HG03342 (cell line): ENCODE results near the gene BRD1.
"Not testable (repeated sequence)": the region's sequence is repeated elsewhere in the genome, so short reads cannot be mapped to it uniquely, and the experiment has no call there.

Experiments
- ATAC-seq: cut with Tn5 transposase; IDR thresholded peaks from one replicate; pipeline ENCODE4 v1.9.1; 2021; ENCODE audit warnings: mild to moderate bottlenecking, moderate library complexity; ENCODE audit not compliant: unreplicated experiment

BRD1 gene

DNA sequence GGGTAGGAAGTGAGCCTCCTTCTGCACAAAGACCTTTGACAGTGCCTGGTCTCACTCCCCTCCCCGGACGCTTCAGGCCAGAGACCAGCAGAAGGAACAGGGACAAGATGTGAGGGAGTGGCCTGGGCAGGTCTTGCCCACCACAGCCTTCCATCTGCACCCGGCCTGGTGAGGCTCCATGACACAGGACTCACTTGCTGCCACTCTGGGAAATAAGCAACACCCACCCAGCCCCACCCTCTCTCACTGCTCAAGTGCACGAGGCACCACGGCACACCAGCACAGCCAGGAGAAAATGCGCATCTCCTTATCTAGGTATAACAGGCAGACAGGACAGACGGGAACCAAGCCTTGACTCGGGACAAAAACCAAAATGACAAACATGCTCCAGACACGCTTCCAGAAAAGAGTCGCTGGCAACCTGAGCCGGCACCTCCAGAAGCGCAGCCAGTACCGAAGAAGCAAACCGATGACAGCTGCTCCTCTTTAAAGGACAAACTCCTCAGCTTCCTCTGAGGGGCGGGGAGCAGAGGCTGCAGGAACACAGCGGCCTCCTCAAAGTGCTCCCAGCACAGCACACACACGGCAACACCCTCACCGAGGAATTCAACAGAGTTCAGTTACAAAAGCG lies 41.7 kb downstream of the BRD1 start:
- no peak for ATAC-seq

DNA sequence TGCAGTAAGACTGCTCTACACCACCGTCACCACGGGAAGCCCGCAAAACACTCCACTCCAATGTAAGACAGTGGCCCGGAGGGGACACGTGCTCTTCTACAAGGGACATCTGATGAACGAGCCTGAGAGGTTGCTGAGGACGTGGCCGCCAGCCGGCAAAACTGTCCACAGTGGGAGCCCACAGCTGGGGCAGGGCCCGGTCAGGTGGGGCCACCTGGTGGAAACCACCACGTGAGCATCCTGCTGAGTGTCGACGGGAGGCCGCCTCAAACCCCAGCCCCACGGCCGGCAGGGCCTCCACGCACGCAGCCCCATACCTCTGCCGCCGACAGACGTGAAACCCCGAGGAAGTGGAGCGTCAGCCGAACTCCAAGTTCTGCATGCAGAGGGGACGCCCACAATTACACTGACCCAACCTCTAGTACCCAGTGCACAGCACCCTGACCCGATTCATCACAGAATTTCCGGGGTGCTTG lies 42.6 kb downstream of the BRD1 start:
- ATAC-seq = no peak

- no peak for ATAC-seq
Observed at GRCh38 chr22:49784630-49784971, 43.1 kb downstream of the BRD1 start.

- ATAC-seq = no peak
Observed at GRCh38 chr22:49783926-49784629, 43.6 kb downstream of the BRD1 start.

GRCh38 chr22:49783036-49783746 lies 44.5 kb downstream of the BRD1 start:
- no peak for ATAC-seq

DNA sequence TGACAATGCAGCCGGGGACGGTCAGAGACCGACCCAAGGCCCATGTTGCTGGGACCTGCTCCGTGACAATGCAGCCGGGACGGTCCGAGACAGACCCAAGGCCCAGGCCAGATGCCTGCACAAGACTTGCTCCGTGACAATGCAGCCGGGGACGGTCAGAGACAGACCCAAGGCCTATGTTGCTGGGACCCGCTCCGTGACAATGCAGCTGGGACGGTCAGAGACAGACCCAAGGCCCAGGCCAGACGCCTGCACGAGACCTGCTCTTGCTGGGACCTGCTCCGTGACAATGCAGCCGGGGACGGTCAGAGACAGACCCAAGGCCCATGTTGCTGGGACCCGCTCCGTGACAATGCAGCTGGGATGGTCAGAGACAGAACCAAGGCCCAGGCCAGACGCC lies 45.8 kb downstream of the BRD1 start:
- not testable (repeated sequence) for ATAC-seq

DNA sequence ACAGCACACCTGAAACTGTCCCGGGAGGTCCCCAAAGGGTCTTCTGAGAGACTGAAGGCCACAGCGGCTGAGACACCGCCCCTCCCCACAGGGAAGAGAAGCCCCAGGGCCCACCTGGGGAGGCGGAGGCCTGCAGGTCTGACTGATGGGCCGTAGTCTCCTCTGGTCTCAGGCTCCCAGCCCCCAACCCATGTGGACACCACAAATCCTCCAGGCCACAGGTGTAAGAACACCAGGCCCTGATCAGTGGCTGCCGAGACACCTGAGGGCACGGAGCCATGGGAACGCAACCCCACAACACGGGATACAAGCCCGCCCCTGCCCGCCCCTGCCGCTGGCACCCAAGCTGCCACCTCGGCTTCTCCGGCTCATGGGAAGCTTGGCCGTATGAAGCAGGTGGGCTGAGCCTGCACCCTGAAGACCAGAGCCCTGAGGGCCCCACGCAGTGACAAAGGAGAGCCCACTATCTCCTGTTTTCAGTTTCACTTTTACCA lies 46.3 kb downstream of the BRD1 start:
- no peak for ATAC-seq

DNA sequence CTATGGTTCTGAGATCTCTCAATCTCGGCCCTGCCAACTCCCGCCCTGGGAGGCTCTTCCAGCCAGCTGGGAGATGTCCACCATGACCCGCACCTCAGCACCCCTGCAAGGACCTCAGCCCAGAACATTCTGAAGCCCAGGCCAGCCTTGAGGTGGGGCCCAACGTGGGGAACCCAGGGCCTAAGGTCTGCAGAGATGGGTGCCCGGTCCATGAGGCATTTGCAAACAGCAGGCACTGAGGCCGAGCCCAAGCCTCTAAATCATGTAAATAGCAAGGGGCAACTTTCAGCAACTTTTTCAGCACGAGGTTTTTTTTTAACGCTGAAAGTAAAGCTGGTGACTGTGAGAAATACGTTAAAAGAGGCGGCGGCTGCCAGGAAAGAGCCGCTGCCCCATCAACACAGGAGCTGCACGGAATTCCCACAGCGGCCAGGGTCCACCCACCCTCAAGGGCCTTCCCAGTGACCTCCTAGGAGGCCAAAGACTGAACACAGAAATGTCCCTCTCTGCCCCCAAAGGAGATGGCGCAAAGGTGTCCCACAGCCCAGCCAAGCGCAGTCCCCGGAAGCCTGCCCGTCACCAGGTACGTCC lies 46.9 kb downstream of the BRD1 start:
- ATAC-seq = no peak

- no peak for ATAC-seq
Observed at GRCh38 chr22:49779853-49780697, 47.6 kb downstream of the BRD1 start.

- ATAC-seq = no peak
Observed at GRCh38 chr22:49779211-49779610, 48.5 kb downstream of the BRD1 start.

- ATAC-seq = no peak
Observed at GRCh38 chr22:49777569-49778249, 50.0 kb downstream of the BRD1 start.

DNA sequence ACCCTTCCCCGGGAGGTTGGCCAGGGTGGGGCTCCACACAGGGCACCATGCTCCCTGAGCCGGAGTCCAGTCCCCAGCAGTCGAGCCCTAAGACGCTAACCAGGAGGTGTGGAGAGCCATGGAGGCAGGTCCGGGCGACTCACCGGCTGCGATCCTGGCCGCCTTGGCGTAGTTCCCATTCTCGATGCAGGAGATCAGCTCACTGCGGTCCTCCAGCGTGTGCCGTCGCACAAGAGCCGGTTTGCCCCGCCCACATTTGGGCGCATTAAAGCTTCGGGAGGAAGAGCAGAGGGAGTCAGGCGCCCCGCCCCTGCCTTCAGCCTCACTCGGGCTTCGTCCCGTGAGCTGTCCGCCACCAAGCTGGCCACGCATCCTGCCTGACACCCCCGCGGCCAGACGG lies 50.8 kb downstream of the BRD1 start:
- no peak for ATAC-seq

- ATAC-seq = no peak
Observed at GRCh38 chr22:49775867-49776511, 51.7 kb downstream of the BRD1 start.

- no peak for ATAC-seq
Observed at GRCh38 chr22:49775191-49775866, 52.3 kb downstream of the BRD1 start.

DNA sequence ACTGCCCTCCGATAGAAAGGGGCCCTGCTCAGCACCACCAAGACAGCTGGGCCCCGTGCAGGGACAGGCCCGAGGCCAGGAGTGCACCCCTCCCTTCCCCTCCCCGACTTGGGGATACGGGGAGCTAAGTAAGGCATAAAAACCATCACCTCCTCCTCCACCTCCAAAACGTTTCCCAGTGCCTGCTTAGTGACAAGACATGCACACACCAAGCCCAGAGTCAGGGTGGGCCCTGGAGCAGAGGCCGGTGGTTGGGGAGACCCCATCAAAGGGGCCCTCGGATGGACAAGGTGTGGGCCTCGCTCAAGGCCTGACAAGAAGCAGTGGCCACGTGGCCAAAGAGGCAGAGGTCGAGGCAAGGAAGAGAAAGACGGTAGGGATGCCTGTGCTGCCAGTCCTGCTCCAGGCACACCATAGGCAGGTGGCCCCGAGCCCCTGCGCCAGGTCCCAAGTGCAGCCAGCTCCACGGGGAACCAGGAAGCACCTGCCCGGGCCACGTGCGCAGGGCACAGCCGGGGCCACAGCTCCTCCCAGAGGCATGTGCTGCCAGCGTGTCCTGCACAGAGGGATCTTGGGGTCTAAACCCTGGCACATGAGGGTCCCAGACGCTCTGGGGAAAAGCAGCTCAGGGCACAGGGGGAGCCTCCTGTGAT lies 53.0 kb downstream of the BRD1 start:
- no peak for ATAC-seq

- no peak for ATAC-seq
Observed at GRCh38 chr22:49774046-49774445, 53.6 kb downstream of the BRD1 start.

DNA sequence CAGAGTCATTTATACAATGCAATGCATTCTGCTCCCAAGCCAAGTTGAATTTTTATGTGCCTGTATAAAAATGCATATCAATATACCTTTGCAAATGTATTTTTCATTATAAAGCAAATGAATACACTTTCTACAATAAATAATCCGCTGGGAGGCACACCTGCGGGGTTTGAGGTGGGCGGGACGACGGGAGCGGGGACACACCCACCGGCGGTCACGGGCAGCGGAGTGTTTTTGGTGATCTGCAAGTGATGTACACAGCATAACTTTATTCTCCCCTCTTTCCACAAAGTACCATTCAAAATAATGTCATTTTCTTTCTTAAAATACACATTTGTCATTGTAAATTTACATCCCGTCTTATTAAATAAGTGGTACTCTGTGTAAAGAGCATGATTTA lies 54.1 kb downstream of the BRD1 start:
- no peak for ATAC-seq

GRCh38 chr22:49772692-49773091 lies 55.0 kb downstream of the BRD1 start:
- no peak for ATAC-seq
